B cell (primary cell): ENCODE data around the gene CDK5RAP3.

ENCODE experiments used
- EZH2 ChIP-seq: IDR thresholded peaks from 2 replicates; pipeline ENCODE4 v1.6.1; 2012; ENCODE audit warnings: borderline replicate concordance, low read depth, mild to moderate bottlenecking, moderate library complexity, low read length; ENCODE audit not compliant: insufficient read depth, poor library complexity, severe bottlenecking
- TF ChIP-seq, protein P1 (sequence below): fragments of 200-600 bp; IDR thresholded peaks from one replicate; pipeline ENCODE4 v1.8.0; 2022; ENCODE audit warnings: antibody characterized with exemption, mild to moderate bottlenecking

- TF ChIP-seq, protein P1, sequence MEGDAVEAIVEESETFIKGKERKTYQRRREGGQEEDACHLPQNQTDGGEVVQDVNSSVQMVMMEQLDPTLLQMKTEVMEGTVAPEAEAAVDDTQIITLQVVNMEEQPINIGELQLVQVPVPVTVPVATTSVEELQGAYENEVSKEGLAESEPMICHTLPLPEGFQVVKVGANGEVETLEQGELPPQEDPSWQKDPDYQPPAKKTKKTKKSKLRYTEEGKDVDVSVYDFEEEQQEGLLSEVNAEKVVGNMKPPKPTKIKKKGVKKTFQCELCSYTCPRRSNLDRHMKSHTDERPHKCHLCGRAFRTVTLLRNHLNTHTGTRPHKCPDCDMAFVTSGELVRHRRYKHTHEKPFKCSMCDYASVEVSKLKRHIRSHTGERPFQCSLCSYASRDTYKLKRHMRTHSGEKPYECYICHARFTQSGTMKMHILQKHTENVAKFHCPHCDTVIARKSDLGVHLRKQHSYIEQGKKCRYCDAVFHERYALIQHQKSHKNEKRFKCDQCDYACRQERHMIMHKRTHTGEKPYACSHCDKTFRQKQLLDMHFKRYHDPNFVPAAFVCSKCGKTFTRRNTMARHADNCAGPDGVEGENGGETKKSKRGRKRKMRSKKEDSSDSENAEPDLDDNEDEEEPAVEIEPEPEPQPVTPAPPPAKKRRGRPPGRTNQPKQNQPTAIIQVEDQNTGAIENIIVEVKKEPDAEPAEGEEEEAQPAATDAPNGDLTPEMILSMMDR = no peak
- no peak for TF ChIP-seq EZH2
Measured at GRCh38 chr17:47959825-47960655, 10.9 kb upstream of the CDK5RAP3 start.
